RCC 7860 (cell line): ENCODE measurements around the gene ADTRP.

Source experiments
- DNase-seq: peaks from one replicate; pipeline ENCODE4 v3.0.0-alpha.2; 2015; ENCODE audit warnings: low spot score
- FAIRE-seq: peaks from 2 replicates; lab custom pipeline; 2012; peaks lifted over from hg19 to GRCh38; lab: Jason Lieb, UNC

Gene ADTRP

DNA sequence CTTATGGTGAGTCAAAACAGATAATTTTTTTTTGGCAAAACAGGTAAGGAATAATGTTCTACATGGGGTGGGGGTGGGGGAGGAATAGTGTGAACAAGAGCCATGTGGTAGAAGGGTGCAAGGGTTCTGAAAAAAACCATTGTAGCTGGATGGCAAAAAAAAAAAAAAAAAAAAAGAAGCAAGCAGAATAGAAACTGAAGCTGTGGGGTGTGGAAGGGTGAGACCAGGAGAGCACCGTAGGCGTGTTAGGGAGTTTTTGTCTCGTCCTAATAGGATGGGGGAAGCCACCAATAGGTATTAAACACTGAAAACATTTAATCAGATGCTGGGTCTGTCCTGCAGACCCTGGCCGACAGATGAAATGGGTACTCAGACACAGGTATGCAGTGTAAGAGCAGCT is 110.1 kb downstream of the ADTRP start:
- FAIRE-seq = no peak
- no peak for DNase-seq

GRCh38 chr6:11667876-11668275 is 110.7 kb downstream of the ADTRP start:
- FAIRE-seq (no peak), DNase-seq (no peak)

GRCh38 chr6:11665604-11666326 is 112.8 kb downstream of the ADTRP start:
- DNase-seq = no peak
- FAIRE-seq = no peak
